ENCODE data around the gene ABCC5.

GRCh38 chr3:183913580-183913920, 104.1 kb downstream of the ABCC5 start:
- TF ChIP-seq TAF1 (IDR thresholded peaks at IDR 0.05; ENCODE audit: borderline replicate concordance, insufficient read depth, low read length) (no peak), POLR2AphosphoS5 (IDR thresholded peaks at IDR 0.05; ENCODE audit: low read depth, low read length) (no peak)
- TF ChIP-seq, protein P1, sequence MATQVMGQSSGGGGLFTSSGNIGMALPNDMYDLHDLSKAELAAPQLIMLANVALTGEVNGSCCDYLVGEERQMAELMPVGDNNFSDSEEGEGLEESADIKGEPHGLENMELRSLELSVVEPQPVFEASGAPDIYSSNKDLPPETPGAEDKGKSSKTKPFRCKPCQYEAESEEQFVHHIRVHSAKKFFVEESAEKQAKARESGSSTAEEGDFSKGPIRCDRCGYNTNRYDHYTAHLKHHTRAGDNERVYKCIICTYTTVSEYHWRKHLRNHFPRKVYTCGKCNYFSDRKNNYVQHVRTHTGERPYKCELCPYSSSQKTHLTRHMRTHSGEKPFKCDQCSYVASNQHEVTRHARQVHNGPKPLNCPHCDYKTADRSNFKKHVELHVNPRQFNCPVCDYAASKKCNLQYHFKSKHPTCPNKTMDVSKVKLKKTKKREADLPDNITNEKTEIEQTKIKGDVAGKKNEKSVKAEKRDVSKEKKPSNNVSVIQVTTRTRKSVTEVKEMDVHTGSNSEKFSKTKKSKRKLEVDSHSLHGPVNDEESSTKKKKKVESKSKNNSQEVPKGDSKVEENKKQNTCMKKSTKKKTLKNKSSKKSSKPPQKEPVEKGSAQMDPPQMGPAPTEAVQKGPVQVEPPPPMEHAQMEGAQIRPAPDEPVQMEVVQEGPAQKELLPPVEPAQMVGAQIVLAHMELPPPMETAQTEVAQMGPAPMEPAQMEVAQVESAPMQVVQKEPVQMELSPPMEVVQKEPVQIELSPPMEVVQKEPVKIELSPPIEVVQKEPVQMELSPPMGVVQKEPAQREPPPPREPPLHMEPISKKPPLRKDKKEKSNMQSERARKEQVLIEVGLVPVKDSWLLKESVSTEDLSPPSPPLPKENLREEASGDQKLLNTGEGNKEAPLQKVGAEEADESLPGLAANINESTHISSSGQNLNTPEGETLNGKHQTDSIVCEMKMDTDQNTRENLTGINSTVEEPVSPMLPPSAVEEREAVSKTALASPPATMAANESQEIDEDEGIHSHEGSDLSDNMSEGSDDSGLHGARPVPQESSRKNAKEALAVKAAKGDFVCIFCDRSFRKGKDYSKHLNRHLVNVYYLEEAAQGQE (IDR thresholded peaks at IDR 0.05; ENCODE audit: insufficient read depth in 1 of 2, low read depth in 2 of 2, low read length in 2 of 2): no peak

Measured in PFSK-1 (cell line).